Parathyroid adenoma (tissue), 2 donors: ENCODE data around the gene MAP3K6.

ENCODE experiments used
- H2AFZ ChIP-seq: fragments of 300-600 bp; sonication (generic); one replicate; pipeline ENCODE4 v1.7.0; 2017; ENCODE audit warnings: antibody characterized with exemption, mild to moderate bottlenecking
- H3K27ac ChIP-seq: fragments of 300-600 bp; sonication (generic); one replicate; pipeline ENCODE4 v1.7.0; 2017
- H3K27me3 ChIP-seq: fragments of 300-600 bp; sonication (generic); one replicate; pipeline ENCODE4 v1.7.0; 2017; ENCODE audit warnings: low read length; ENCODE audit not compliant: control insufficient read depth, insufficient read depth
- H3K36me3 ChIP-seq: fragments of 300-600 bp; sonication (generic); one replicate; pipeline ENCODE4 v1.7.0; 2017; ENCODE audit warnings: low read length; ENCODE audit not compliant: control insufficient read depth, insufficient read depth
- H3K4me1 ChIP-seq: fragments of 300-600 bp; sonication (generic); one replicate; pipeline ENCODE4 v1.7.0; 2017; ENCODE audit warnings: control low read depth
- H3K4me2 ChIP-seq: fragments of 300-600 bp; sonication (generic); one replicate; pipeline ENCODE4 v1.7.0; 2017; ENCODE audit warnings: low read length
- H3K4me3 ChIP-seq: fragments of 300-600 bp; sonication (generic); one replicate; pipeline ENCODE4 v1.7.0; 2017; ENCODE audit warnings: low read depth, low read length
- H3K79me2 ChIP-seq: fragments of 300-600 bp; sonication (generic); one replicate; pipeline ENCODE4 v1.7.0; 2017; ENCODE audit warnings: control low read depth
- H3K9ac ChIP-seq: fragments of 300-600 bp; sonication (generic); one replicate; pipeline ENCODE4 v1.7.0; 2017; ENCODE audit warnings: mild to moderate bottlenecking
- H3K9me3 ChIP-seq: fragments of 300-600 bp; sonication (generic); one replicate; pipeline ENCODE4 v1.7.0; 2017; ENCODE audit warnings: low read length; ENCODE audit not compliant: control insufficient read depth
- TF ChIP-seq, protein P1 (sequence below): fragments of 300-600 bp; sonication (generic); IDR thresholded peaks from one replicate; pipeline ENCODE4 v1.7.0; 2017; ENCODE audit warnings: antibody characterized with exemption, mild to moderate bottlenecking
- donor health status: primary hyperparathyroidism.

The MAP3K6 gene

DNA sequence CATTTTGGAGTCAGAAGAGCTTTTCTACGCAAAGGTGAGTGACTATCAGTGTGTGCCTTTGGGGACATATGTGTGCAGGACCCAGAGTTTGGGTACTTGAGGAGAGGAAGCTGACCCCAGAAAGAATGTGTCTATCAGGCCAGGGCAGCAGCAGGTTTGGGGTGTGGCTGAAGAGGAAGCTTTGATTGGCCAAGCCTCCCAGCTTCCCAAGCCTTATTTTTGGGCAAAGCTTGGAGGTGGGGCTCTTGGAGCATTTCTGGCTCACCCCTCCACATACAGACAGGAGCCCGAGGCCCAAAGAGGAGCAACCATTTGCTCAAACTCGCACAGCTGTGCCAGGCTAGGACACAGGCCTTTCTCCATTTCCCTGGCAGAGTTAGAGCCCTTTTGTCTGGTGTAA is 30.3 kb upstream of the MAP3K6 start:
- H3K9ac ChIP-seq, result no peak overlapping the region
- no peaks in the 10 kb centered on the region for H3K9me3 ChIP-seq
- H3K4me2 ChIP-seq, result no peak overlapping the region
- no peak overlapping the region for H3K4me3 ChIP-seq
- H3K27ac ChIP-seq, result no peak overlapping the region
- no peaks in the 10 kb centered on the region for H3K36me3 ChIP-seq
- TF ChIP-seq, protein P1, sequence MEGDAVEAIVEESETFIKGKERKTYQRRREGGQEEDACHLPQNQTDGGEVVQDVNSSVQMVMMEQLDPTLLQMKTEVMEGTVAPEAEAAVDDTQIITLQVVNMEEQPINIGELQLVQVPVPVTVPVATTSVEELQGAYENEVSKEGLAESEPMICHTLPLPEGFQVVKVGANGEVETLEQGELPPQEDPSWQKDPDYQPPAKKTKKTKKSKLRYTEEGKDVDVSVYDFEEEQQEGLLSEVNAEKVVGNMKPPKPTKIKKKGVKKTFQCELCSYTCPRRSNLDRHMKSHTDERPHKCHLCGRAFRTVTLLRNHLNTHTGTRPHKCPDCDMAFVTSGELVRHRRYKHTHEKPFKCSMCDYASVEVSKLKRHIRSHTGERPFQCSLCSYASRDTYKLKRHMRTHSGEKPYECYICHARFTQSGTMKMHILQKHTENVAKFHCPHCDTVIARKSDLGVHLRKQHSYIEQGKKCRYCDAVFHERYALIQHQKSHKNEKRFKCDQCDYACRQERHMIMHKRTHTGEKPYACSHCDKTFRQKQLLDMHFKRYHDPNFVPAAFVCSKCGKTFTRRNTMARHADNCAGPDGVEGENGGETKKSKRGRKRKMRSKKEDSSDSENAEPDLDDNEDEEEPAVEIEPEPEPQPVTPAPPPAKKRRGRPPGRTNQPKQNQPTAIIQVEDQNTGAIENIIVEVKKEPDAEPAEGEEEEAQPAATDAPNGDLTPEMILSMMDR, result no peak
- no peak overlapping the region for H2AFZ ChIP-seq
- no peaks in the 10 kb centered on the region for H3K27me3 ChIP-seq
- H3K79me2 ChIP-seq, result no peaks in the 10 kb centered on the region
- H3K4me1 ChIP-seq, result no peaks in the 10 kb centered on the region

- no peak overlapping the region for H2AFZ ChIP-seq
- no peaks in the 10 kb centered on the region for H3K79me2 ChIP-seq
- H3K27ac ChIP-seq, result no peak overlapping the region
- no peaks in the 10 kb centered on the region for H3K9me3 ChIP-seq
- no peak overlapping the region for H3K9ac ChIP-seq
- H3K4me1 ChIP-seq, result peaks cover 4% of the 10 kb centered on the region
- no peaks in the 10 kb centered on the region for H3K27me3 ChIP-seq
- H3K4me2 ChIP-seq, result no peak overlapping the region
- TF ChIP-seq, protein P1, result peak; percentile 87
- H3K36me3 ChIP-seq, result no peaks in the 10 kb centered on the region
- H3K4me3 ChIP-seq, result no peak overlapping the region
These were observed 28.9 kb upstream of the MAP3K6 start for GRCh38 chr1:27395441-27396195.

DNA sequence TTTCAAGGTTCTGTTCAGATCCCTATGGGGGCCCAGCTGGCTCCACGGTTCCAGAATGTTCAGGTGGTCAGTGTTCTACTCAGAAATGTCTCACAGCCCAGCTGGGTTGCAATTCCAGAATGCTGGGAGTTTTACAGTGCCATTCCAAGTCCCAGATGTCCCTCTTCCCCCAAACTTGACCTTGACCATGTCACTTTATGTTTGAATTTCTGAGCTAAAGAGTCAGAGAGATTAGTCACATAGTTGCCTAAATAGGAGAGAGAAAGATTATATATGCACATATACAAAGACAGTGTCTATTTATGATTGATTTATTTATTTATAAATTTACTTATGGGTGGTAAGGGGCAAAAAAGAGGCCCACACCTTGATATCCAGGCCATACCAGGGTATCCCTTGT is 28.2 kb upstream of the MAP3K6 start:
- no peaks in the 10 kb centered on the region for H3K9me3 ChIP-seq
- peak overlapping the region; percentile 33 for H2AFZ ChIP-seq
- H3K4me1 ChIP-seq, result peaks cover 4% of the 10 kb centered on the region
- H3K36me3 ChIP-seq, result no peaks in the 10 kb centered on the region
- no peak overlapping the region for H3K4me2 ChIP-seq
- no peaks in the 10 kb centered on the region for H3K79me2 ChIP-seq
- no peak overlapping the region for H3K27ac ChIP-seq
- no peak overlapping the region for H3K9ac ChIP-seq
- H3K4me3 ChIP-seq, result no peak overlapping the region
- no peaks in the 10 kb centered on the region for H3K27me3 ChIP-seq
- TF ChIP-seq, protein P1, result no peak

GRCh38 chr1:27394282-27394658 is 27.5 kb upstream of the MAP3K6 start:
- Histone ChIP-seq H3K9ac (no peak overlapping the region), H3K79me2 (no peaks in the 10 kb centered on the region), H3K4me3 (no peak overlapping the region), H3K9me3 (no peaks in the 10 kb centered on the region), H3K27me3 (no peaks in the 10 kb centered on the region), H3K4me2 (no peak overlapping the region), H3K36me3 (no peaks in the 10 kb centered on the region), H2AFZ (no peak overlapping the region), H3K4me1 (peaks cover 4% of the 10 kb centered on the region), H3K27ac (no peak overlapping the region)
- TF ChIP-seq, protein P1, result no peak
